ENCODE data around the gene HNRNPF.

HNRNPF gene

GRCh38 chr10:43376828-43377423, 32.1 kb downstream of the HNRNPF start:
- no peak for TF ChIP-seq CTCF (IDR thresholded peaks at IDR 0.05; ENCODE audit: low read depth, low read length)

GRCh38 chr10:43376046-43376635, 32.8 kb downstream of the HNRNPF start:
- DNase-seq (ENCODE audit: low read depth, low spot score): no peak
- in situ Hi-C loops (cut with HindIII; ENCODE audit: low sequenced_read_pairs): no loop called here
- TF ChIP-seq CTCF (IDR thresholded peaks at IDR 0.05; ENCODE audit: low read depth, low read length): no peak
- no peak overlapping the region for H3K4me3 ChIP-seq (ENCODE audit: low read depth, low read length)

More at GRCh38 chr10:43376828-43377423, 32.1 kb downstream of the HNRNPF start:
- in situ Hi-C loops (cut with HindIII; ENCODE audit: low sequenced_read_pairs): no loop called here
- no peak for DNase-seq (ENCODE audit: low read depth, low spot score)
- no peak overlapping the region for H3K4me3 ChIP-seq (ENCODE audit: low read depth, low read length)

- no peak overlapping the region for H3K4me3 ChIP-seq (ENCODE audit: low read depth, low read length)
- in situ Hi-C loops (cut with HindIII; ENCODE audit: low sequenced_read_pairs): no loop called here
- DNase-seq (ENCODE audit: low read depth, low spot score): no peak
- TF ChIP-seq CTCF (IDR thresholded peaks at IDR 0.05; ENCODE audit: low read depth, low read length): no peak
Measured at GRCh38 chr10:43375401-43376020, 33.5 kb downstream of the HNRNPF start.

GRCh38 chr10:43374194-43374593, 34.8 kb downstream of the HNRNPF start:
- in situ Hi-C loops (cut with HindIII; ENCODE audit: low sequenced_read_pairs): no loop called here
- no peak for TF ChIP-seq CTCF (IDR thresholded peaks at IDR 0.05; ENCODE audit: low read depth, low read length)
- no peak for DNase-seq (ENCODE audit: low read depth, low spot score)
- no peak overlapping the region for H3K4me3 ChIP-seq (ENCODE audit: low read depth, low read length)

GRCh38 chr10:43373461-43373860, 35.5 kb downstream of the HNRNPF start:
- in situ Hi-C loops (cut with HindIII; ENCODE audit: low sequenced_read_pairs): no loop called here
- no peak for TF ChIP-seq CTCF (IDR thresholded peaks at IDR 0.05; ENCODE audit: low read depth, low read length)
- no peak overlapping the region for H3K4me3 ChIP-seq (ENCODE audit: low read depth, low read length)
- DNase-seq (ENCODE audit: low read depth, low spot score): no peak

- in situ Hi-C loops (cut with HindIII; ENCODE audit: low sequenced_read_pairs): no loop called here
- DNase-seq (ENCODE audit: low read depth, low spot score): no peak
- H3K4me3 ChIP-seq (ENCODE audit: low read depth, low read length): no peak overlapping the region
- no peak for TF ChIP-seq CTCF (IDR thresholded peaks at IDR 0.05; ENCODE audit: low read depth, low read length)
Measured at GRCh38 chr10:43372765-43373361, 36.1 kb downstream of the HNRNPF start.
